Activated CD4-positive, alpha-beta T cell treated with anti-CD3 and anti-CD28 coated beads, Interleukin-2, amount 50 U/mL, for 16 hours (primary cell): ENCODE results near the gene ANKFY1.

Experiments
- DNase-seq: peaks from one replicate; pipeline ENCODE4 v3.0.0-alpha.2; 2020

Gene ANKFY1

DNA sequence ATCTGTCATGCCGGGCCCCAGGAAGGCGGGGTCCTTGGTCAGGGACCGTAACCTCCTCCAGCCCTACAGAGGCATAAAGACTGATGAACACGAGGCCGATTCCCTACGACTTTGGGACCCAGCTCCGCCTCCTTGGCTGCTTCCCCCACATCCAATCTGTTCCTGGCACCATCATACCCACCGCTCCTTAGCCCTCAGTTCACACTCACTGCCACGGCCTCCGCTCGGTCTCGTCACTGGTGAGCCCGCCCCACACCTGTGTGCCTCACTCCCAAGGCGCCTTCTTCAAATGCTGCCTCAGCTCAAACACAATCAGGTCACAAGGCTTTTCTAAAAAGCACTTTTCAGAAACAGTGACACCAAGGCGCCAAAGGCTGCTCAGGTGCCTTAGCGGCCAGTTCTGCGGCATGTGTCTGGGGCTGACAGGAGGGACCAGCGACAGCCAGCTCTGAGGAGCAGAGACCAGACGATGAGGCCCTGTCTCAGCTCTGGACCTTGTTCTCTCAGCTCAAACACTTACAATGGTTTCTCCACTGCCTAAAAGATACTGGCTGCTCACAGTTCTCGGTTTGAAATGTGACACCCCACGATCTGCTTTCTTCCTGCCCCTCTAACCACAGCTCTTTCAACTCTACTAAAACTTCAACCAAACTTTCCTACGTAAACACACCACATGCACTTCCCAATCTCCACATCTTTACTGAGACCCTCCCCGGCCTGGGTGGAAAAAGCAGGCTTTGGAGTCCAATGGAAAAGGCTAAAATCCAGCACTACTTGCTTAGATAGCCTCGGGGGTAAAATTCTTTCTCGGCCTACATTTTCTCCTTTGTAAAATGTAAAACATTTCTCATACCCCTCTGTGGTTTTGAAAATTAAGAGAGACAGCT is 87.6 kb downstream of the ANKFY1 start:
- DNase-seq: peak; percentile 70

- no peak for DNase-seq
Measured at GRCh38 chr17:4174556-4174955, 89.2 kb downstream of the ANKFY1 start.

- no peak for DNase-seq
Measured at GRCh38 chr17:4173781-4174180, 90.0 kb downstream of the ANKFY1 start.

DNA sequence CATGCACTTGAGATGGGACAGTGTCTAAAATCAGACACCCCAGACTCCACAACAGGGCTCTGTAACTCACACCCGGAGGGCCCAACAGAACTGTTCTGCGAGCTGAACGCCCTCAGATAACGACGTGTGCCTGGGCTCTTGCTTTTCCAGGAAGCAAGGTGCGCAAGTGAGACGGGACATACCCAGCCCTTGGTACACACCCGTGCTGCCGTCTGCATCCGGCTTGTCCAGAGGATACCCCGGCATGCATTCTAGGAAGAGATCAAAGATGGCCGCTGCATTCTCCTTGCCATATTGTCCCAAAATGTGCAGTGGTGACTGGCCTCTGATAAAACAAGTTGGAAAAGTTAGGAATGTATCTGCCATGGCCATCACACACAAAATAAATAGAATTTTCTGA is 91.4 kb downstream of the ANKFY1 start:
- DNase-seq: no peak

DNA sequence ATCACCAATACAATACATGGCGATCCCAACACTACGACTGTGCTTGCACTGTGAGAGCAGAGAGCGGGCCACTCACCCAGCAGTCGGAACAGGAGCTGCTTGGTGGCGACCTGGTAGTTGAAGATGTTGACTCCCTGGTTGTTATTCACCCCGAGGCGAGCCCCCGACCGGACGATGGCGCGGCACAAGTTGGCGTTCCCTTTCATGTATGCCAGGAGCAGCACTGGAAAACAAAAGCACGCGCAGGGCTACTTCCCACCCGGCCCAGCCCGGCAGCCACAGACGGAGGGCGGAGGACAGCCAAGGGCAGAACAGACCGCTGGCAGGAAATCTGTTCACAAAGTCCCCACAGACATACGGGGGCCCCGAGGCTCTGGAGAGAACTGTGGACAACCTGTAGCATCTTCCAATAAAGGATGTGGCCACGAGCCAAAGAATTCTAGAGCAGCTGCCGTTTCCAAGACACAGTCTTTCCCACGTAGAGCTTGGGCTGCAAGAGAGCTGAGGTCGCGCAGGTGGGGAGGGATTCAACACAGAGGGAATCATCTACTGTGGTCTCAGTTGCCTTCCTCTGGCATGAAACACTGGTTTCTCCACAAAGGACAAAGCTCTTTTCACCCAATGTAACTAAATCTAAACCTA is 93.0 kb downstream of the ANKFY1 start:
- no peak for DNase-seq

DNA sequence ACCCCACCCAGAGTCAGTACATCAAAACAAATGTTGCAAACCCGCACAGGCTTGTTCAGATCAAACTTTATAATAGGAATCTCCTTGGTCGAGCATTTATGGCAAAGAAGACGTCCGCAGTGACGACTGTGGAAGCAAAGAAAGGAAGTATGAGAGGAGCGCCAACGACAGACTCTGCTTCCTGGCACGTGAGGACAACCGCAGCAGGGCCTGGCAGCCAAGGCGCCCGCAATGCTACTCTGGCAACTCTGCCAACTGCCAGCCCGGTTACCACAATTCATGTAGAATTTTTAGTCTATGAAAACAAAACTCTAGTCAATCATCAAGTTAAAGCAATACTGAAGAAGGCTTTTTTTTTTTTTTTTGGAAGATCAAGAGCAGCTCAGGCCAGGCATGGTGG is 96.0 kb downstream of the ANKFY1 start:
- no peak for DNase-seq

DNA sequence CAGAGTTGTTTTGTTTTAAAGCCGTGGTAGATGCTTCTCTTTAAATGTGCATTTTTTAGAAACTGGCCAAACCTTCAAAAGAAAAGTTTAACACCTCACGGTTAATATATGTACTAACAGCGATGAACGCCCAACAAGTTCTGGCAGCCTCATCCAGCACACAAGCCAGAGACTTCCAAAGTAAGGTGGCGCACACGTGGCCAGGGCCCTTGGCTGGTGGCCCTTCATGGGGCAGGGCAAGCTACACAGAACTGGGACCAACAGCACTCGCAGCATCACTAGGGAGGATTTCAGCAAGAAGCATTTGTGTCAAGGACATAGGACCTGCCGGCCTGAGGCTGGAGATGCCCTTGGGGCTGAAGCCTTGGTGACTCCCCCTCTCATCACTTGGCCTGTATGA is 97.4 kb downstream of the ANKFY1 start:
- DNase-seq: no peak

- DNase-seq: no peak
Measured at GRCh38 chr17:4165301-4166010, 98.3 kb downstream of the ANKFY1 start.

DNA sequence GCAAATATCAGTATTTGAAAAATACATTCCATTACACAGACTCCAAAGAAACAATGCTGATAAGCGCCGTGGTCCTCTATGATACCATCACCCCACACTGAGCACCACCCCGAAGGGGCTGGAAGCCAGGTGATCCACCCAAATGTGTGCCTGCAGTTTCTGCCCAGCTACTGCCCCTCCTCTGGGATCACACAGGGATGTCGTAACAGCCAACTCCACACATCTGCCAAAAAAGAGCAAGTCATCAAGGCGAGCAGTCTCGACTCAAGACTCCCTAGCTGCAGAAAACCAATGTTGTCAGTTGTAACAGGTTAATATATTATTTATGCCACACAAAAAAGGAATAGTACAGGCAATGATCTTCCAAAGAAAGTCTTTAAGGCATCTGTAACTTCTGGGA is 99.8 kb downstream of the ANKFY1 start:
- DNase-seq: no peak

GRCh38 chr17:4162775-4163466 is 100.9 kb downstream of the ANKFY1 start:
- DNase-seq: no peak

DNA sequence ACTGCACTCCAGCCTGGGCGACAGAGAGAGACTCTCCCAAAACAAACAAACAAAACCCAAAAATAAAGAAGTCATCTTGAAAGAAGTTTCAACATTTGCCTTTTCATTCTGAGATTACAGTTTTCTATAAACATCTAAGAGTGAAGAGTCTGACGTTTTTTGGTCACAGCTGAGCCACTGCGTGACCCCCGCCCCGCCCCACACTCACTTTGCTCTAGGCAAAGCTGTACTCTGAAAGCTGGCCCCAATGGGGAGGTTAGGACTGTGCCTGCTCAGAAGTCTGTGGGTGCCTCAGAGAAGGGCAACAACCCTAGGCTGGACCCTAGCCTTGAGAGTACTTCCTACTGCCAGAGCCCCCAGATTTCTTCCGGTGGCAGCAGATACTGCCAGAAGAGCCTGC is 101.5 kb downstream of the ANKFY1 start:
- peak; percentile 41 for DNase-seq

- DNase-seq: no peak
Measured at GRCh38 chr17:4161967-4162305, 101.8 kb downstream of the ANKFY1 start.

- DNase-seq: no peak
Measured at GRCh38 chr17:4161192-4161966, 102.4 kb downstream of the ANKFY1 start.

DNA sequence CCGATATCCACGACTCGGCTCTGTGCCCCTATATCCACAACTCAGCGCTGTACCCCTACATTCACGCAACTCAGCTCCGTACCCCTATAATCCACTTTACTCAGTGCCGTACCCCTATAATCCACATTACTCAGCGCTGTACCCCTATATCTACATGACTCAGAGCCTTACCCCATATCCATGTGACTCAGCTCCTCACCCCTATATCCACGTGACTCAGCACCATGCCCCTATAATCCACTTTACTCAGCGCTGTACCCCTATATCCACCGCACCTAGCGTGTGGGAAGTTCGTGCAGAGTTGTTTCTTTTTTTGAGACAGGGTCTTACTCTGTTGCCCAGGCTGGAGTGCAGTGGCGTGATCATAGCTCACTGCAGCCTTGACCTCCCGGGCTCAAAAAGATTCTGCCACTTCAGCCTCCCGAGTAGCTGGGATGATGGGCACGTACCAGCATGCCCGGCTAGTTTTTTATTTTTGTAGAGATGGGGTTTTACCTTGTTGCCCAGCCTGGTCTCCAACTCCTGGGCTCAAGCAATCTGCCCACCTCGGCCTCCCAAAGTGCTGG is 103.4 kb downstream of the ANKFY1 start:
- DNase-seq: no peak

- no peak for DNase-seq
Measured at GRCh38 chr17:4159761-4160160, 104.0 kb downstream of the ANKFY1 start.

GRCh38 chr17:4157618-4158333 is 106.0 kb downstream of the ANKFY1 start:
- no peak for DNase-seq

GRCh38 chr17:4156750-4157381 is 106.9 kb downstream of the ANKFY1 start:
- no peak for DNase-seq

GRCh38 chr17:4155980-4156620 is 107.7 kb downstream of the ANKFY1 start:
- DNase-seq: no peak

DNA sequence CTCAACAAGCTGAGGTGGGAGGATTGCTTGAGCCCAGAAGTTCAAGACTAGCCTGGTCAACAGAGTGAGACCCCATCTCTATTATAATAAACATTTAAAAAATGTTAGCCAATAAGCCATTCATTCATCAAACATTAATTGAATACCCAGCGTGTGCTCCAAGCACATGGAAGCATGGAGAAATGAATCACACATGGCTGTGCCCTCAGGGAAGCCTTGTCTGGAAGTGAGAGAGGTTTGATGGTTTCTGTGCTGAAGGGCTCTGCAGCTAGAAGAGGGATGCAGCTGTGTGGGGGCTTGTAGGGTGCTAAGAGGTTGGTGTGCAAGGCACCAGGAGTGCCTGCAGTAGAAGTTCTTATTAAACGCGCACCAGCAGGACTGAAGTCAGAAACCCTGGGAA is 109.6 kb downstream of the ANKFY1 start:
- DNase-seq: no peak

- DNase-seq: no peak
Measured at GRCh38 chr17:4152471-4152870, 111.3 kb downstream of the ANKFY1 start.
